Lower leg skin (tissue), 4 donors: ENCODE results near the gene INTS2. TPM values are rescaled to one million over a fixed set of nuclear protein-coding genes. Genes with fewer than 3 reads are reported as not detected.

Experiments used
- DNase-seq, 2 donors: peaks; one replicate each; pipeline ENCODE4 v3.0.0-alpha.2; 2019; ENCODE audit warnings: low spot score in 2 of 2
- H3K4me3 ChIP-seq: fragments of 200-600 bp; sonication (generic); 2 replicates; pipeline ENCODE4 v1.5.1; 2017; ENCODE audit warnings: mild to moderate bottlenecking, low read depth; ENCODE audit not compliant: poor library complexity, severe bottlenecking
- POLR2A ChIP-seq, 2 donors: fragments of 450-650 bp; IDR thresholded peaks; one replicate each; pipeline ENCODE4 v1.6.1; 2016 to 2017; ENCODE audit warnings: antibody characterized with exemption in 2 of 2, mild to moderate bottlenecking in 1 of 2, moderate library complexity in 1 of 2
- WGBS, 2 donors: methylation state at CpG; one replicate each; pipeline ENCODE4 v1.1.5; 2018; 5-methylcytosine and 5-hydroxymethylcytosine counted together
- intact Hi-C: fragments of 100-400 bp; cut with DNase I; formaldehyde crosslinking; loops from one replicate; pipeline ENCODE4 v1.15.0; 2023; ENCODE audit warnings: low total_unique reads
- total RNA-seq, 4 donors: library from RNA; depleted of rRNA; stranded (reverse); fragments of >200 nt; gene quantifications; one replicate each; pipeline ENCODE4 v1.1.0, GENCODE V29; 2016
- TF ChIP-seq, protein P1 (sequence below), 3 donors: fragments of 450-650 bp; IDR thresholded peaks; one replicate each; pipeline ENCODE4 v1.5.1; 2016; ENCODE audit warnings: antibody characterized with exemption in 3 of 3, mild to moderate bottlenecking in 3 of 3, moderate library complexity in 2 of 3

INTS2 gene, protein sequence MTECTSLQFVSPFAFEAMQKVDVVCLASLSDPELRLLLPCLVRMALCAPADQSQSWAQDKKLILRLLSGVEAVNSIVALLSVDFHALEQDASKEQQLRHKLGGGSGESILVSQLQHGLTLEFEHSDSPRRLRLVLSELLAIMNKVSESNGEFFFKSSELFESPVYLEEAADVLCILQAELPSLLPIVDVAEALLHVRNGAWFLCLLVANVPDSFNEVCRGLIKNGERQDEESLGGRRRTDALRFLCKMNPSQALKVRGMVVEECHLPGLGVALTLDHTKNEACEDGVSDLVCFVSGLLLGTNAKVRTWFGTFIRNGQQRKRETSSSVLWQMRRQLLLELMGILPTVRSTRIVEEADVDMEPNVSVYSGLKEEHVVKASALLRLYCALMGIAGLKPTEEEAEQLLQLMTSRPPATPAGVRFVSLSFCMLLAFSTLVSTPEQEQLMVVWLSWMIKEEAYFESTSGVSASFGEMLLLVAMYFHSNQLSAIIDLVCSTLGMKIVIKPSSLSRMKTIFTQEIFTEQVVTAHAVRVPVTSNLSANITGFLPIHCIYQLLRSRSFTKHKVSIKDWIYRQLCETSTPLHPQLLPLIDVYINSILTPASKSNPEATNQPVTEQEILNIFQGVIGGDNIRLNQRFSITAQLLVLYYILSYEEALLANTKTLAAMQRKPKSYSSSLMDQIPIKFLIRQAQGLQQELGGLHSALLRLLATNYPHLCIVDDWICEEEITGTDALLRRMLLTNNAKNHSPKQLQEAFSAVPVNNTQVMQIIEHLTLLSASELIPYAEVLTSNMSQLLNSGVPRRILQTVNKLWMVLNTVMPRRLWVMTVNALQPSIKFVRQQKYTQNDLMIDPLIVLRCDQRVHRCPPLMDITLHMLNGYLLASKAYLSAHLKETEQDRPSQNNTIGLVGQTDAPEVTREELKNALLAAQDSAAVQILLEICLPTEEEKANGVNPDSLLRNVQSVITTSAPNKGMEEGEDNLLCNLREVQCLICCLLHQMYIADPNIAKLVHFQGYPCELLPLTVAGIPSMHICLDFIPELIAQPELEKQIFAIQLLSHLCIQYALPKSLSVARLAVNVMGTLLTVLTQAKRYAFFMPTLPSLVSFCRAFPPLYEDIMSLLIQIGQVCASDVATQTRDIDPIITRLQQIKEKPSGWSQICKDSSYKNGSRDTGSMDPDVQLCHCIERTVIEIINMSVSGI
- total RNA-seq = 10 to 100 TPM in 1 of 4 donors, 1 to 10 TPM in 3; 6.8 to 11.4 (median 9.2) TPM

DNA sequence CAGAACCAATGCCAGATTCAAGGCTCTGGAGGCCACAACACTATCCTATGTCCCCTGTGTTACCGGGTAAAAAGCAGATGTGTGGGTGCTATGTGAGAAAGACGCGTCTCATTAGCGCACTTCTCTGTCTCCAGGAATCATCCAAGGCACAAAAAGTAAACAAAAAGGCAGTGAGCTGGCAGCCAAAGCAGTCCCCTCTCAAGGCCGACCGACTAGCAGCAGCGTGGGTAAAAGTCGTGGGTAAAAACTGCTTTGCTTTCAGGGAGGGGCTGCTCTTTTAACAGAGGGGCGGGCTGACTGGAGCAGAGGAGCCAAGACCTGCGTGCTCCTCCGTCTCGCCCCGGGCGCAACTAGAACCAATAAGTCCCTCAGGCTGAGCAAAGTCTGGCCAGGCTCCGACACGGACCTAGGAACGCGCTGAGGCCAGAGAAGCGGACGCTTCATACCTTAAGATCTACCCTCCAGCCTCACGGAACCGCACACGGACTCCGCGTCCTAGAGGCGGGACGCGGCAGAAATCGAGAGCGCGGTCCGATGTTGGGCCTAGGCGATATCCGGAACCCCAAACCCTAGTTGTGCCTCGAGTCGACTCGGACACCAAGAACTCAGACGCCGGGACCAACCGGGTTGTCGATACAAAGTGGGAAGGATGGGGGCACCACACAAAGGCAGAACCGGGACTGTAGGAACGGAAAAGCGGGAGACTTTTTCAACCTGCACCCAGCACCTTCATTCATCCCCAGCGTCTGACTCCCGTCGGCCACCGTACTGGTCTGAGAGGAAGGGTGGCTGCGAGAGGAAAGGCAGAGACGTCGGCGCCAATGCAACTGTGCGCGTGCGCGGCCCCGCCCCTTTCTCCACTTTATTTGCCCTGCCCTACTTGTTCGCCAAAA is at the start of gene INTS2:
Gene INTS2 (minus strand): TSS at position 775 of the 893 bp plus-strand sequence. CDS start 1,338 bp downstream, outside the sequence.
- intact Hi-C loops = no loop called here
- 1% methylated on average over 51 to 58 of the region's 58 CpGs for WGBS, 2 donors
- peak; percentile 94 to 99 for DNase-seq
- TF ChIP-seq, protein P1, sequence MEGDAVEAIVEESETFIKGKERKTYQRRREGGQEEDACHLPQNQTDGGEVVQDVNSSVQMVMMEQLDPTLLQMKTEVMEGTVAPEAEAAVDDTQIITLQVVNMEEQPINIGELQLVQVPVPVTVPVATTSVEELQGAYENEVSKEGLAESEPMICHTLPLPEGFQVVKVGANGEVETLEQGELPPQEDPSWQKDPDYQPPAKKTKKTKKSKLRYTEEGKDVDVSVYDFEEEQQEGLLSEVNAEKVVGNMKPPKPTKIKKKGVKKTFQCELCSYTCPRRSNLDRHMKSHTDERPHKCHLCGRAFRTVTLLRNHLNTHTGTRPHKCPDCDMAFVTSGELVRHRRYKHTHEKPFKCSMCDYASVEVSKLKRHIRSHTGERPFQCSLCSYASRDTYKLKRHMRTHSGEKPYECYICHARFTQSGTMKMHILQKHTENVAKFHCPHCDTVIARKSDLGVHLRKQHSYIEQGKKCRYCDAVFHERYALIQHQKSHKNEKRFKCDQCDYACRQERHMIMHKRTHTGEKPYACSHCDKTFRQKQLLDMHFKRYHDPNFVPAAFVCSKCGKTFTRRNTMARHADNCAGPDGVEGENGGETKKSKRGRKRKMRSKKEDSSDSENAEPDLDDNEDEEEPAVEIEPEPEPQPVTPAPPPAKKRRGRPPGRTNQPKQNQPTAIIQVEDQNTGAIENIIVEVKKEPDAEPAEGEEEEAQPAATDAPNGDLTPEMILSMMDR (IDR thresholded peaks at IDR 0.05) = no peak
- TF ChIP-seq POLR2A (IDR thresholded peaks at IDR 0.05) = no peak
- peak within 1 kb of the TSS; percentile 64 for H3K4me3 ChIP-seq

DNA sequence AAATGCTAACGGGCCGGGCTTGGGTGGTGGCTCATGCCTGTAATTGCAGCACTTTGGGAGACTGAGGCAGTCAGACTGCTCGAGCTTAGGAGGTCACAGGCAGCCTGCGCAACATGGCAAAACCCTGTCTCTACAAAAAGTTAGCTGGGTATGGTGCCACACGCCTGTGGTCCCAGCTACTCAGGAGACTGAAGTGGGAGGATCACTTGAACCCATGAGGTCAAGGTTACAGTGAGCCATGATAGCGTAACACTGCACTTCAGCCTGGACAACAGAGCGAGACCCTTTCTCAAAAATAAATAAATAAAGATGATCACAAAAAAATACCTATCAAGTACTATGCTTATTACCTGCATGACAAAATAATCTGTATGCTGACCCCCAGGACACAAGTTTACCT is 46.3 kb upstream of the INTS2 start:
- intact Hi-C loops = no loop called here
- no peak for DNase-seq
- no peak for TF ChIP-seq POLR2A (IDR thresholded peaks at IDR 0.05)
- TF ChIP-seq, protein P1 (IDR thresholded peaks at IDR 0.05) = no peak

DNA sequence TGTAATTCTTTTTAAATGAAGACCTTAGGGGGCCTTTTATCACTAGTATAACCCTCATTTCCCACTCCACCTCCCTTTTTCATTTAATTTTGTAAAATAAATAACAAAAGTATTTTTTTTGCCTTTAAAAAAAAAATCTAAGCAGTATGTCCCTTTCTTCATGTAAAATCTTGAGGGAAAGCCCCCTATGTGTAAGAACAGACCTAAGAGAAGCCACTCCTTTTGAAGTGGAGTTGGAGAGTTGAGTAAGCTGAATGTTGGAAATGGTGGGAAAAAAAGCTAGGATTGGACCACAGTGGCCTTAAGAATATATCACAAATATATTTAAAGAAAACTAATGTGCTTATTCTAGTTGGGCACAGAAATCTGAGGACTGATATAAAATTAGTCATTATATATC is 44.5 kb upstream of the INTS2 start:
- H3K4me3 ChIP-seq = no peak overlapping the region
- TF ChIP-seq, protein P1 (IDR thresholded peaks at IDR 0.05) = no peak
- no peak for TF ChIP-seq POLR2A (IDR thresholded peaks at IDR 0.05)
- no peak for DNase-seq
- intact Hi-C loops = no loop called here

More for the DNA sequence above, 46.3 kb upstream of the INTS2 start:
- H3K4me3 ChIP-seq = no peak overlapping the region
- WGBS, 2 donors = 93 to 96% methylated on average over 7 of the region's 7 CpGs

DNA sequence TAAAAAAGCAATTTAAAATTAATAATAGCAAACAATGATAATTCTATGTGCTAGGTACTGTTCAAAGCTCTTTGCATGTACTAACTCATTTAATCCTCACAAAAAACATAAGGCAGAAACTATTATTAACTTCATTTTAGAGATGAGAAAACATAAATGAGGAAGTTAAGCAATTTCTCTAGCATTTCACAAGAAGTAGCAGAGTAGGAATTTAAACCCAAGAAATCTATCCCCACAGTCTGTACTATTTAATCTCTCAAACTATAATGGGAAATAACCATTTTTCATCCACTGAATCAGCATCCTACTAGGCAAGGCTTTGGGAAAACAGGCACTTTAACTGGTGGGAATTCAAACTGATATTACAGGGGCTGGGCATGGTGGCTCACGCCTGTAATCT is 42.2 kb upstream of the INTS2 start:
- TF ChIP-seq, protein P1 (IDR thresholded peaks at IDR 0.05) = no peak
- no peak for TF ChIP-seq POLR2A (IDR thresholded peaks at IDR 0.05)
- intact Hi-C loops = no loop called here
- no peak overlapping the region for H3K4me3 ChIP-seq
- 90% methylated on average over 1 of the region's 1 CpG for WGBS, 2 donors
- no peak for DNase-seq

DNA sequence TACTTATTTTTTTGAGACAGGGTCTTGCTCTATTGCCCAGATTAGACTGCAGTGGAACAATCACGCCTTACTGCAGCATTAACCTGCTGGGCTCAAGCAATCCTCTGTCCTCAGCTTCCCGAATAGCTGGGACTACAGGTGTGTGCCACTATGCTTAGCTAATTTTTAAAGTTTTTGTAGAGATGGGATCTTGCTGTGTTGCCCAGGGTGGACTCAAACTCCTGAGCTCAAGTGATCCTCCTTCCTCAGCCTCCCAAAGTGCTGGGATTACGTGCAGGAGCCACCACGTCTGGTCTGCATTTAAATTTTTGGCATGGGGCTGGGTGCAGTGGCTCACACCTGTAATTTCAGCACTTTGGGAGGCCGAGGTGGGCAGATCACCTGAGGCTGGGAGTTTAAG is 41.0 kb upstream of the INTS2 start:
- TF ChIP-seq, protein P1 (IDR thresholded peaks at IDR 0.05) = no peak
- TF ChIP-seq POLR2A (IDR thresholded peaks at IDR 0.05) = no peak
- WGBS, 2 donors = 95 to 99% methylated on average over 5 of the region's 5 CpGs
- H3K4me3 ChIP-seq = no peak overlapping the region
- intact Hi-C loops = no loop called here
- no peak for DNase-seq
